Thyroid gland (tissue), 4 donors: Measurements from ENCODE around the gene TGM2.

Source experiments
- CTCF ChIP-seq, 6 experiments: fragments of 200-600 bp in 3 of 6; fragments of 450-650 bp in 3 of 6; sonication (generic) in 3 of 6; IDR thresholded peaks; one replicate each; pipeline ENCODE4 v1.5.1; 2016 to 2019; ENCODE audit warnings: antibody characterized with exemption in 6 of 6, mild to moderate bottlenecking in 2 of 6, inconsistent platforms in 1 of 6, moderate library complexity in 1 of 6
- POLR2A ChIP-seq, 2 donors: fragments of 450-650 bp; IDR thresholded peaks; one replicate each; pipeline ENCODE4 v1.6.1; 2017; ENCODE audit warnings: antibody characterized with exemption in 2 of 2, mild to moderate bottlenecking in 2 of 2, moderate library complexity in 1 of 2

DNA sequence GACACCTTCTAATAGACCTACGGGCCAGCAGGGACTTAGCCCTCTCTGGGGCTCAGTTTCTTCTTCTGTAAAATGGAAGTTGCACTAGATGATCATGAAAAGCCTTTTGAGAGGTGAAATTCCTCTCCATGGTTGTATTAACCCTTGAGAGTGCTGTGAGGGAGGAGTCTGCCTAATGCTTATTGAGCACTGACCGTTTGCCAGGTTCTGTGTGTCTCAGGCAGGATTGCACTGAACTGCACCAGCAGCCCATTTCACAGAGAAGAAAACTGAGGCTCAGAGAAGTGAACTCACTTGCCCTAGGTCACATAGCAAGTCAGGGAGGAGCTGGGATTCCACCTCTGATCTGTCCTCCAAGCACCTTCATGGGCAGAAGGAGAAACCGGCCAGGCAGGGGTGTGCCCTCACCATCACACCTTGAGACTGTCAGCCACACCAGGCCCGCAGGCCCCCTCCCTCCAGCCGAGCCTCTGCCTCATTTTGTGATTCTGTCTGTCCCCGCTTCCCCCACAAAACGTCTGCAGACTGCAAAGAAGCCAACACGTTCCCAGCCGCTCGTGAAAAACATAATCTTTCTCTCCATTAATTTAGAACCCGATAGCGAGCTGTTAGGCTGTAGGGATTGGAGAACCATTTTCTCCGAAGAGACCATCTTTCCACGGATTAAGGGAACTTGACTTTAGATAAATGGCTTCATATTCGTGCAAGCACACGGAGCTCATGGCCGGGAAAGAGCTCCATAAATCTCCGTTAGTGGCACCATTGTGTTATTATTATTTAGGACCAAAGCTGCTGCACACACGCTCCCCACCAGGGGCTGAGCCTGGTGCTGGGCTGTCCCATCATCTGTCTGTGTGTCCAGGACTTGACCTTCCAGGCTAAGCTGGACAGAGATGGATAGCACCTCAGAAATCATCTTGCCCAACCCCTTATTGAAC, 49.5 kb upstream of the TGM2 start:
- no peak for TF ChIP-seq CTCF (IDR thresholded peaks at IDR 0.05)
- no peak for TF ChIP-seq POLR2A (IDR thresholded peaks at IDR 0.05)
